Left lobe of liver (tissue), 2 donors: ENCODE measurements around the gene HNRNPA1. TPM values are rescaled to one million over a fixed set of nuclear protein-coding genes. Genes with fewer than 3 reads are reported as not detected.
"Not testable (repeated sequence)": the region's sequence is repeated elsewhere in the genome, so short reads cannot be mapped to it uniquely, and the experiment has no call there.

Experiments used
- ATAC-seq: fragments of 200-7000 bp; cut with Tn5 transposase; one replicate; pipeline ENCODE4 v1.9.1; 2020; ENCODE audit warnings: mild to moderate bottlenecking, moderate library complexity
- DNase-seq: peaks from one replicate; pipeline ENCODE4 v3.0.0-alpha.2; 2020; ENCODE audit warnings: low spot score
- total RNA-seq: library from RNA; stranded (reverse); gene quantifications from one replicate; pipeline ENCODE4 v1.2.1, GENCODE V29; 2021
- donor health status: DM: no; HTN: no; CAD: no; lungs with moderate emphysema.
- donor health status: DM: no; HTN: yes; CAD: no.

The HNRNPA1 gene
- total RNA-seq, 1 donor from 2014 or later, result 144 TPM

DNA sequence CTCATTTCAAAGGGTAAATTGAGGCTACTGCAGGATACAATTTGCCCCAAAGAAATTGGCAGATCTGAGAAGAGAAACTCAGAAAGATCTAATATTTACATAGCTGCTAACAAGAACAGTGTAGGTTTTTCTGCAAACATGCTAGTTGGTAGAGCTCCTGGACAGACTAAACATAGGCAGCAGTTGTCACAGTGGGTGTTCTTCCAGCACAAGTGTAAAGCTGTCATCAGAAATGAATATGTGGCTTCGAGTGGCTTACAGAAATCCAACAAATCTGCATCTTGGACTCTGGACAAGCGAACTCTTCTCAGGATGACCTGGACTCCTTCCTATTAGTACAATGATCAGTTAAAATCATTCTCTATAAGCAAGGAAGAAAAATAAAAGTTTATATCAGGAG lies 6.5 kb upstream of the HNRNPA1 start:
- DNase-seq (no peak), ATAC-seq (no peak)

DNA sequence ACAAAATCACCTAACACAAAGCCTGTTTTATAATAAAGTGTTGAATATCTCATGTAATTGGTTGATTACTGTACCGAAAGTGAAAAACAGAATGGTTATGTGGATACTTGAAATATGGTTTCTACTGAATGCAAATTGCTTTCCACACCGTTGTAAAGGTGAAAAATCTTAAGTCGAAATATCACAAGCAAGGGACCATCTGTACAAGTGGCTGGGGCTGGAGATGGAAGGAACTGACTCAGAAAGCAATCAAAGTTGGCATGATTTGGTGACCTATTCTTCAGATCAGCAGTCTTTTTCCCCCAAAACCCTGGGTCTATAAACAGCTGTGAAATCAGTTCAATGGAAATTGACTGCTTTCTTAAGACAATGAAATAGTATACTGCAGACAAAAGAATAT lies 4.2 kb upstream of the HNRNPA1 start:
- no peak for DNase-seq
- no peak for ATAC-seq

DNA sequence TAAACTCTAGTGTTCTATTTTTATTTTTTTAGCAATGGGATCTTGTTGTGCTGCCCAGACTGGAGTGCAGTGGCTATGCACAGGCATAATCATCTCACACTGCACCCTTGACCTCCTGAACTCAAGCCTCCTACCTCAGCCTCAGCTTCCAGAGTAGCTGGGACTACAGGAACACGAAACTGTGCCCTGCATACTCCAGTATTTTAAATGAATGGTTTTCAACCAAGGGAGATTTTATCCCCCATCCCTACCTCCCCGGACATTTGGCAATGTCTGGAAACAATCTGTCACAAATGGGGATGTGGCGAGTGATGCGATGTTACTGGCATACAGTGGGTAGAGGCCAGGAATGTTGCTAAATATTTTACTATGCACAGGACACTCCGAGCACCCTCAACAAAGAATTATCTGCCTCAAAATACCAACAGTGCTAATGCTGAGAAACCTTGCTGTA lies 2.7 kb upstream of the HNRNPA1 start:
- DNase-seq, result no peak
- ATAC-seq, result no peak

DNA sequence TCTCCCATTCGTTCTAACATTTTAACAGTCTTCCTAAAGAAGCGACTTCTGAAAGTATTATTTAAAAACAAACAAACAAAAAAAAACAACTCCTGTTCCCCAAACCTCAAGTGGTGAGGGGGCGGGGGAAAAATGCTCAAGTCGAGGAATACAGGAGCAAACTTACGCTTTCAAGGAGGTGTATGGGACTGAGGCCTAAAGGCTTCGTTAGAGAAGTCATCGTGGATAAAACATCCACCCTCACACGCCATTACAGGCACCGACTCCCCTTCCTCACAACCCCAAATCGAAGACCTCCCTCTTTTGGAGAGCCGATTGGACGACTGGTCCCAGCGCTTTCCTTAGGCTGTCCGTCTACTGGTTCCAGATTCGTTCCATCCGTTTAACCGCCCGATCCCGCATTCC lies 1.3 kb upstream of the HNRNPA1 start:
- no peak for DNase-seq
- no peak for ATAC-seq

DNA sequence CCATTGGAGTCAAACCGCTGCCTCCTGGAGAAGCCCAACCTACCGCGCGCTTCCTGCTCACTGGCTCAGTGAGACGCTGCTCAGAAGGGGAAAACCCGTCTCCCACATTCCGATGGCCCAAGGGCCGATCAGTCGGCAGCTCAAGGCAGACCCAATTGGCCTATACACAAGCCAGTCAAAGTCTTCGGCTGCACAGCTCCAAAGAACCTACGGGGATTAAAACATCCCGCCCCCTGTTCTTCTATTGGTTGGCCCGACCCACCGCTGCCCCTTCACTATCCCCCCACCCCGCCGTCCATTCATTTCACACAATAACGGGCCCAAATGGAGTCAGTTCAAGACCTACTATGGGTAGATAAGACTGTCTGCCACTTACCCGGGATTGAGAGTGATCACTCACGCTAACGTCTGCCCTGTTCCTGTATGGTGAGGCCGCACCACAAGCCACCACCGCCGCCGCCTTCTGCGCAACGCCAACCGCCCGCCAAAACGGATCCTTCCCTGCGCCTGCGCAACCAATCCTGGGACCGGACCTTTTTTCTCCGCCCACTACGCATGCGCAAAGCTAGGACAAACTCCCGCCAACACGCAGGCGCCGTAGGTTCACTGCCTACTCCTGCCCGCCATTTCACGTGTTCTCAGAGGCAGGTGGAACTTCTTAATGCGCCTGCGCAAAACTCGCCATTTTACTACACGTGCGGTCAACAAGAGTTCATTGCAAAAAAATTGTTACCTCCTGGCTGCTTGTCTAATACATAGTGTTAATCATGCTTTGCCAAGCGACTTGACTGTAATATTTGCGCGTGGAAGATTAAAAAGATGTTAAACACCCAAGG lies 676 bp upstream of the HNRNPA1 start, which contains the start of gene CBX5:
TSS of gene CBX5 (minus strand) at position 491 of the 836 bp plus-strand sequence. CDS start 22,472 bp downstream, outside the sequence.
- peak; percentile 82 for ATAC-seq
- peak; percentile 100 for DNase-seq

DNA sequence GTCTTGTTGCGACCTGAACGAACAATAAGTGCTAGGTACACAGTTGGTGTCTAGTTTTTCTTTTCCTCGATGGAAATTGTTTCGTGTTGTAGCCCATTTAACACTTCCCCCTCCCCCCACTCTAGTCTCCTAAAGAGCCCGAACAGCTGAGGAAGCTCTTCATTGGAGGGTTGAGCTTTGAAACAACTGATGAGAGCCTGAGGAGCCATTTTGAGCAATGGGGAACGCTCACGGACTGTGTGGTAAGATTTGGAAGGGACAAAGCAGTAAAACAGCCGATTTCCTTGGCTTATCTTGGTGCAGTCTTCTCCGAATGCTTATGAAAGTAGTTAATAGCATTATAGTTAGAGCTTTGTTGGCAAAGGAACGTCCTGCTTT lies 724 bp downstream of the HNRNPA1 start:
- not testable (repeated sequence) for ATAC-seq

DNA sequence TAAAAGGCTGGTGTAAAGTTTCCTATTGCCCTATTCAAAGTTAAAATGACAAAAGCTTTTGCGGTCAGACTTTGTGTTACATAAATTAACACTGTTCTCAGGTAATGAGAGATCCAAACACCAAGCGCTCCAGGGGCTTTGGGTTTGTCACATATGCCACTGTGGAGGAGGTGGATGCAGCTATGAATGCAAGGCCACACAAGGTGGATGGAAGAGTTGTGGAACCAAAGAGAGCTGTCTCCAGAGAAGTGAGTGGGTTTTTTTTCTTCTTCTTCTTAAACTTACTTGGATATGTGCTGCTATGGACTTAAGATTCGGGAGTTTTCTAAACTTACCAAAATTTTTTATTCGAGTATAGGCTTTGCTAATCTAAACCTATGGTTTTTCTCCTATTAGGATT lies 1.2 kb downstream of the HNRNPA1 start:
- not testable (repeated sequence) for ATAC-seq, DNase-seq

More for the DNA sequence above, 724 bp downstream of the HNRNPA1 start:
- DNase-seq, result not testable (repeated sequence)

DNA sequence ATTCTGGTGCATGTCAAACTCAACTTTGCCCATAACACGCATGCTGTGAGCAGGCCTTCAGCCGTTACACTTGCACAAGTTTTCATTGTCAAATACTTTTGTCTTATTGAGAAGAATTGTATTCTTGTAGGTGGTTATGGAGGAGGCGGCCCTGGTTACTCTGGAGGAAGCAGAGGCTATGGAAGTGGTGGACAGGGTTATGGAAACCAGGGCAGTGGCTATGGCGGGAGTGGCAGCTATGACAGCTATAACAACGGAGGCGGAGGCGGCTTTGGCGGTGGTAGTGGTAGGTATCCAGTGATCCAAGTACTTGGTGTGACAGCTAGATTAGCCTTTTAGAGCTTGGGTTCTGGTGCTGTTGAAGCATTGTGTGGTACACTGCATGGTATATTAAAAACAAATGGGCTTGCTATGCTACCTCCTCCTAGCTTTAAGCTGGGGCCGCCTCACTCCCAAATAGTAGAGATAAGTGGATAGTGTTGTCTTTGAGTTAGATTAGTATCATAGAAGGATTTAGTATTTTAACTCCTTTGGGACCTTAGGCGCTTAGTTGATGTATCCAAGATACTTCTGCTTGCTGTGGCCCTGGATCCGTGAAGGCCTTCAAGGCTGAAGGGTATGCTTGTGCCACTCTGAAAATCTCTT lies 2.5 kb downstream of the HNRNPA1 start:
- DNase-seq, result no peak
- ATAC-seq, result no peak

DNA sequence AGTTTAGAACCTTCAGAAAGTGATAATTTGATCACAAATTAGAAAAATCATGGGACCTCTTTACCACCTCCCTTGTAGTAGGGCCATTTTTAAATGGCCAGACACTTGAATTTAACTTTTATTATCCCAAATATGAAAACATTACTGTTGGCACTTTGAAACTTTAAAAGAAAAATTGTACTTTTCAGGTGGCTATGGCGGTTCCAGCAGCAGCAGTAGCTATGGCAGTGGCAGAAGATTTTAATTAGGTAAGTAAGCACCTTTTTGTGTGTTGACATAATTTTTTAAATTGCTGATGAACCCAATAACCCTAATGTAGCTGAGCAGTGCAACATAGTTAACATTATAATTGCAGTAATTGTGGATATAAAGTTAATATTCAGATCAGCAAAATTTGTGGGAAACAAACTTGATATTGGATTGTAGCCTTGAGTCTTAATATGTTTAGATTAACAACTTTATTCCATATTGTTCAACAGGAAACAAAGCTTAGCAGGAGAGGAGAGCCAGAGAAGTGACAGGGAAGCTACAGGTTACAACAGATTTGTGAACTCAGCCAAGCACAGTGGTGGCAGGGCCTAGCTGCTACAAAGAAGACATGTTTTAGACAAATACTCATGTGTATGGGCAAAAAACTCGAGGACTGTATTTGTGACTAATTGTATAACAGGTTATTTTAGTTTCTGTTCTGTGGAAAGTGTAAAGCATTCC lies 3.7 kb downstream of the HNRNPA1 start:
- not testable (repeated sequence) for ATAC-seq, DNase-seq

DNA sequence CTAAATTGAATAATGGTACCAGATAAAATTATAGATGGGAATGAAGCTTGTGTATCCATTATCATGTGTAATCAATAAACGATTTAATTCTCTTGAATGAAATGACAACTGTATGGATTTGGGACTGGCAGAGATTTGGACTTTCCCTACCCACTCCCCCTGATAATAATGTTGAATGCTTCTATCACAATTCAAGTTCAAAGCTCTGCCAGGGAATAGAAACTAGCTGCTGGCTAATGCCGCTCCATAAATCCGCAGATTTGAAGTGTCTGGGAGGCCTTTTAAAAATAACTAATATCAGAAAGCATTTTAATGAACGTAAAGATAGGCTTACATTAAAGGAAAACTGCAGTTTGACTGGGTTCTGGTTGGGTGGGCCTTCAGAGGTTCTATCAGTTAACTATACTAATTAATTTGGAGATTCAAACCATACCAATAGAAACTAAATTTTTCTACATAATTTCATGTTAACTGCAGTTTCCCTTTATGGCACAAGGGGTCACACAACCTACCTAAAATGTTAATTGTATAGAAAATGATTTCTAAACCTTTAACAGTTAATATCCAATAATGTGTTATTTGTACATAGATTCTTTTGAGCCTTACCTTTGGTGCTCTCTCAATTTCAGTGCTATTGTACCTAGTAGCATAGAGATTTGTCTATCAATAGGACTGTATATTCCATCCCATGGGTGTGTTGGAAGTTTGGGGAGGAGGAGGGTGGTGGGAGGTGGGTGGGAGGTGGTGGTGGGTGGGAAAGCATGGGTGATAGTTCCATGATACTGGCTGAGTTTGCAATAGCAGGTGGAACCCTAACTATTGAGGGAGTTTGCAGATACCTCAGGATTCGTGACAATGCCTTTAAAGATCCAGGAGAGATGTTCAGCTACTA lies 4.9 kb downstream of the HNRNPA1 start:
- no peak for DNase-seq
- ATAC-seq, result no peak

DNA sequence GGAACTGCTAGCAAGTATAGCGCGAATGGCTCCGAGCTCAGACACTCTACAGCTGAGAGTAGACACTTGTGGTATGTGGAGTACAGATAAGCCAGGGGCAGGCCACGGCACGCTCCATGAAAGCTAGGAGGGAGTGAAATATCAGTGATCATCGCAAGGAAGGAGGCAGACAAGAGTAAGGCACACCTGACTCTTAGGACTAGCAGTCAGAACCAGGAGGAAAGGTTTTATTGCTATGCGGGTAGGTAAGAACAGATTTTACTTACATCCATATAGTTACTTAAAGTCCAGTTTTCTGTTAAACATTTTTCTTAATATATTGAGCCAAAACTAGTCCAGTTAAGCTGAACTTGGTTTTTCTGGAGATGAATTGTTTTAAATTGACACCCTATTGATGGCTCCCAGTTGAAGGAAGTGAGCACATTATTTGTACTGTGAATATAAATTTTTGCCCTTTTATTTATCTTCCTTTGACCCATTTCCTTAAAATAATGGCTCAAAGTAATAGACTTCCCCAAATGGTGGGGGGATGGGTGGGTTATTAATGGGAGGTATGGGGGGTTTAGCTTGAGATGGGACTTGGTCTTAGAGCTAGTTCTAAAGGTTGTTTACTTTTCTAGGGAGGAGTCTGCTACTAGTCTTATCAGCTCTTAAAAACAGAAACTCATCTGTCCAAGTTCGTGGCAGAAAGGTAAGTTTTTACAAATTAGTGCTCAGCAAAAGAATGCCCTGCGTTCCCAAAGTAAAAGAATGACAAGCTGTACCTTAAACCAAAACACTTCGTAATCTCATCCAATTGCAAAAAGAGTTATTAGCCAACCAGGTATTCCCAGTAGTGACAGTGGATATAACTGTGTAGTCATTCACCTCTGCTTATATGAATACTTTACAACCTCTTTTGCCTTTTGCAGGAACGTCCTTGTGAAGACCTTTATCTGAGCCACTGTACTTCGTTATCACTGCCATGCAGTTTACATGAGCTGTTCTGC lies 5.8 kb downstream of the HNRNPA1 start:
- ATAC-seq (no peak), DNase-seq (no peak)

DNA sequence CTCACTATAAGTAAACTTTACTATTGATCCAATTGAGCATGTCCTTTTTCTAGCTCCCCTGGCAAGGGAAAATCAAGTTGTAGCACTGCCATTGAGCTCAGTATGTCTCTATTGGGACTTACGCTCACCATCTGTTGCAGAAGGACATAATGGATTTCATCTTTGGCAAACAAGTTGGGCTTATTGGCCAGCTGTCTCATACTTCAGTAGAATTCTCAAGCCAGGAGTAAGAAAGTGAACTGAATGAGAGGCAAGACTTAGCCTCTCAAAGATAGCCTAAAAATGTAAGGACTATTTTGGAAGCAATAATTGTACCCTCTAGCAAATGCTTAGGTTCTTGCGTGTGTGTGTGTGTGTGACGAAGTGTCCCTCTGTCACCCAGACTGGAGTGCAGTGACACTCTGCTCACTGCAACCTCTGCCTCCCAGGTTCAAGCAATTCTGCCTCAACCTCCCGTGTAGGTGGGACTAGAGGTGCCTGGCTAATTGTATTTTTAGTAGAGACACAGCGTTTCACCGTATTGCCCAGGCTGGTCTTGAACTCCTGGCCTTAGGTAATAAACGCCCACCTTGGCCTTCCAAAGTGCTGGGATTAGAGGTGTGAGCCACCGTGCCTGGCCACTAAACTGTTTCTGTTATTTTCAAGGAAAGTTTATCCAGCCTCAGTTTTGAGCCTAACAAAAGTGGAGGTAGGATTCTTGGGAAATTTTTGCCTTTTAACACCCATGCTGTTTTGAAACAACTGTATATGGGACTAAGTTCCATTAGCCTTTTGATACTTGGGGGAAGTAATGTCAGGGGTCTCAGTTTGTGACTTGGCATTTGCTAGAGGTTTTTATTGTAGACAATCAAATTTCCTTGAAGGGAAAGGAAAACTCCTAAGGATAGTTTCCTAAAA lies 7.0 kb downstream of the HNRNPA1 start:
- DNase-seq (no peak), ATAC-seq (no peak)

DNA sequence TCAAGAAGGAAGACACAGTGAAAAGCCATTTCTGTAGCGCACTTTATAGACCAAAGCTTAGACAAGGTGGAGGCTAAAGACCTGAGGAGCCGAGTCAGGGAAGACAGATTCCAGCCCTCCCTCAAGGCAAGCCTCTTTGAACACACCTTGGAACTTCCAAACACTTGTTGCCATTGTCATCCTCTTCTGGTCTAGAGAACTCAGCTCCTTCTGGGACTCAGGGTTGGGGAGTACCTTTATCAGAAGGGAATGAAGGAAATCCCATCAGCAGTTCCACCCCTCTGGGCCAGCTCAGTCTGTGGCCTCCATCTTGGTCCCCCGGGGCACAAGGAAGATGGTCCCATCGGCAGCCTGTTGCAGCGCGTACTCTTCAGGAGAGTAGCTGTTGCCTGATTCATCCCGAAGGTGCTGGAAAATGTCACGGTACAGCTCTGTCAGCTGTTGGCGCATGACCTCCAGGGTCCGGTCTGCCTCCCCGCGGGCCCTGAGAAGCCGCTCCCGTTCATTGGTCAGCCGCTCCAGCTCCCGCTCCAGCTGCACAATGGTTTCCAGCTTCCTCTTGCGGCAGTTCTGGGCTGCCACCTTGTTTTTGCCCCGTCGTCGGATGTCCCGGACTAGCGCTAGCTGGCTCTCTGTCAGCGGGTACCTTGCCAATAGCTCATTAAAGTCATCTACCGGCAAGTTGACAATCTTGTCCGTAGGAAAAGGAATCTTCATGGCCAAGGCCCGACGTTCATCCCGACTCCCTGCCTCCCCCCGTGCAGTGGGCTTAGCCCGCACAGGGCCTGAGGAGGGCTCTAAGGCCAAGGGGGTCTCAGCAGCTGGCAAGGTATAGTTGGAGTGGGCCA lies 11.8 kb downstream of the HNRNPA1 start:
- DNase-seq (peak; percentile 42), ATAC-seq (no peak)

DNA sequence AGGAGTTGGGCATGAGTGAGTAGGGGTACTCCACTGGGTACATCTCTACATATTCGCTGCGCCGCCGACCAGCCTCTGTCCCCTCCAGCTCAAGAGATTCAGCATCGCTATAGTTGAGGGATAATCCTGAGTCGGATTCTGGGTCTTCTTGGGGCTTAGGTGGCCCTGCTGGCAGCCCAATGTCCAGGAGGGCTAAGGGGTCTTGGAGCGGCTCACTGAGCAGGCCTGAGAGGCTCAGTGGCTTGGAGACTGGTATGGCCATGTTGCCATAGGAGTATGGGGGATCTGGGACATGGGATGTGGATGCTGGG lies 12.4 kb downstream of the HNRNPA1 start:
- no peak for ATAC-seq

DNA sequence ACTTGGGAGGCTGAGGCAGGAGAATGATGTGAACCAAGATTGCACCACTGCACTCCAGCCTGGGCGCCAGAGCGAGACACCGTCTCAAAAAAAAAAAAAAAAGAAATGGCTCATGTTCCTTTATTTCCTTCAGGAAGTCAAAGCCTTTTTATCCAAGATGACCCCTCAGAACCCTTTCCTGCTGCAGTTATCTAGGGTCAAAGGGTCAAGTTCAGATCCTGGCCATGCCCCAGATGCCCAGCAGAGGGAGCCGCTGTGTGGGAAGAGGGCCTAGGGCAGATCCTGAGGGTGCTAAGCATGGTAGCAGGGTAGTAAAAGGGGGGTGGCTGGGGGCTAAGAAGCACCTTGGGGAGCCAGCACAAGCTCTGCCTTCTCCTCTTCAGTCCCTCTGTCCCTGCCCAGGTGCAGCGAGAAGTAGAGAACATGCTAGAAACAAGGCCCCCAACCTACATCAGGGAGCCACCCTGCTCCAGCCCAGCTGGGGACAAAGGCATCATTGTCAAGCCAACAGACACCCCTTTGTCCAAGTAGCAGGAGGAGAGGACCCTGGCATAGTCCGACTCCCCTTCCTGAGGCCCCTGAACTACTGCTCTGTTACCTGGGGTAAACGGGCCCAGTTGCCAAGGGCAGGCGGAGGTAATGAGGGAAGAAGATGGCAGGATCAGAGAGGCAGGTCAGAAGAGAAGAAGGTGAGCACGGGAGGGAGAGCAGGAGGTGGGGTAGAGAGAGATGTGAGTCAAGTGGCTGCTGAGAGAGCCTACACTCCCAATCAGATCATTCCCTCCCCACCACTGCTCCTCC lies 13.8 kb downstream of the HNRNPA1 start:
- DNase-seq (peak; percentile 74), ATAC-seq (peak; percentile 97)

More for the DNA sequence above, 12.4 kb downstream of the HNRNPA1 start:
- peak; percentile 42 for DNase-seq

DNA sequence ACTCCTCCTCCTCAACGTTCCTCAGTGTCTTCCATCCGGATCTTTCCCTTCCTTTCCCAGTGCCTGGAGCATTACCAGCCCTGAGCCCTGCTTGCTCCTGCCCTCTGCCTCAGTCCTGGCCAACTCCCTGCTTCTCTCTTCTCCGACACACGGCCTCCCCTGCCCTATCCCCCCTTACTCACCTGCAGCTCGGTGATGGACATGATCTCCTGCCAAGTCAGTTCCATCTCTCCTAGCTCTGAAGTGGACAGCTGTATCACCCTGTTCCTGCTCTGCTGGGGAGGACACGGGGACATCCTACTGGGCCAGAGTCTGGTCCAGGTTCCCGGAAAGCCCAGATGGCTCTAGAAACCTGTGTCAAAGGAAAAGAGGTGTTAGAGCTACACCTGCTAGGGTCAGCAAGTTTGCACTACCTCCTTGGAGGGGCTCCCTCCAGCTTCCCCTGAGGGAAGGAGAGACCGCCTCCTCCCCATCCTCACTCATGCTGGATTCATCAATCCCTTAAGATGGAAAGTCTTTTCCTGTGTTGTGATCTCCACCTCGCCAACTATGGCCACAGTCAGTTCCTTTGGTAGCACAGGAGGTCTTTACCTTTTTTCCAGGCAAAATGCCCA lies 14.5 kb downstream of the HNRNPA1 start:
- DNase-seq, result no peak
- ATAC-seq, result no peak
